K562 (cell line): Measurements from ENCODE around the gene WWOX. TPM values are rescaled to one million over a fixed set of nuclear protein-coding genes. Genes with fewer than 3 reads are reported as not detected.

ENCODE experiments used
- ATAC-seq: fragments of 200-7000 bp; cut with Tn5 transposase; 3 replicates; pipeline ENCODE4 v1.9.1; 2020; ENCODE audit warnings: moderate library complexity
- BruUV-seq: library from RNA; stranded (reverse); fragments of 400-500 nt; replicated peaks from 2 replicates; lab custom pipeline; 2021; lab: Mats Ljungman, UMichigan
- CTCF ChIA-PET: fragments of 300-600 bp; formaldehyde crosslinking; extraction: SDS; loops from one replicate; lab custom pipeline; 2021; ENCODE audit warnings: low intra/inter-chr PET ratio; lab: Yijun Ruan, JAX
- POLR2A ChIA-PET: fragments of 300-600, 350-650 bp; sonication (Branson Sonifier 250); formaldehyde crosslinking; extraction: SDS; loops from one replicate; lab custom pipeline; 2021; ENCODE audit warnings: antibody characterized with exemption, inconsistent platforms; lab: Yijun Ruan, JAX
- DNase-seq, 4 experiments: peaks; one replicate each; pipeline versions ENCODE4 v3.0.0 to v3.0.0-alpha.2; 2011 to 2018; ENCODE audit warnings: low spot score in 3 of 4, mixed read lengths in 3 of 4; ENCODE audit errors: extremely low read depth in 1 of 4
- FAIRE-seq: peaks from 2 replicates; lab custom pipeline; 2011; peaks lifted over from hg19 to GRCh38; lab: Jason Lieb, UNC
- H2AFZ ChIP-seq: 2 replicates; pipeline ENCODE4 v1.6.0; 2011; ENCODE audit warnings: low read depth, low read length, control low read depth, inconsistent platforms
- H3K27ac ChIP-seq: fragments of 200-600 bp; 3 replicates; pipeline ENCODE4 v1.8.0; 2011; ENCODE audit warnings: low read depth, mild to moderate bottlenecking, control low read depth, inconsistent platforms, low read length, moderate library complexity, mixed read lengths; ENCODE audit errors: extremely low read depth
- H3K27me3 ChIP-seq, 2 experiments: fragments of 300-600 bp in 1 of 2; 2 replicates in 1 of 2; 3 replicates in 1 of 2; pipeline versions ENCODE4 v1.6.0 to v1.8.0; 2011; ENCODE audit warnings: inconsistent platforms in 2 of 2, low read length in 2 of 2, mild to moderate bottlenecking in 1 of 2, mixed read lengths in 1 of 2, moderate library complexity in 1 of 2; ENCODE audit not compliant: control insufficient read depth in 2 of 2, insufficient read depth in 2 of 2
- H3K36me3 ChIP-seq: fragments of 300-600 bp; 3 replicates; pipeline ENCODE4 v1.8.0; 2011; ENCODE audit warnings: mild to moderate bottlenecking, low read length, inconsistent platforms; ENCODE audit not compliant: control insufficient read depth, insufficient read depth
- H3K4me1 ChIP-seq, 2 experiments: fragments of 200-600 bp in 1 of 2; replicated peaks in 1 of 2; 2 replicates in 1 of 2; 3 replicates in 1 of 2; pipeline versions ENCODE4 v1.5.1 to v1.8.0; 2011; ENCODE audit warnings: inconsistent platforms in 2 of 2, low read length in 2 of 2, mild to moderate bottlenecking in 1 of 2, mixed read lengths in 1 of 2, moderate library complexity in 1 of 2; ENCODE audit not compliant: control insufficient read depth in 2 of 2, insufficient read depth in 2 of 2
- H3K4me2 ChIP-seq: 2 replicates; pipeline ENCODE4 v1.6.1; 2011; ENCODE audit warnings: low read length, control low read depth, inconsistent platforms, mixed read lengths; ENCODE audit not compliant: insufficient read depth
- H3K4me3 ChIP-seq: fragments of 200-600 bp; sonication (generic), shearing (Covaris generic); 2 replicates; pipeline ENCODE4 v1.5.1; 2016; ENCODE audit warnings: control low read depth, inconsistent platforms
- H3K79me2 ChIP-seq: fragments of 200-600 bp; 3 replicates; pipeline ENCODE4 v1.8.0; 2011; ENCODE audit warnings: low read length, inconsistent platforms; ENCODE audit not compliant: control insufficient read depth, insufficient read depth
- H3K9ac ChIP-seq, 2 experiments: 2 replicates each; pipeline versions ENCODE4 v1.6.0 to v1.6.1; 2011; ENCODE audit warnings: low read depth in 2 of 2, low read length in 2 of 2, control low read depth in 1 of 2, inconsistent platforms in 1 of 2, mild to moderate bottlenecking in 1 of 2, mixed read lengths in 1 of 2; ENCODE audit not compliant: insufficient read depth in 1 of 2
- H3K9me1 ChIP-seq: one replicate; pipeline ENCODE4 v1.6.0; 2011; ENCODE audit warnings: inconsistent platforms, mild to moderate bottlenecking, low read length, moderate library complexity; ENCODE audit not compliant: control insufficient read depth, insufficient read depth
- H3K9me3 ChIP-seq: replicated peaks from 2 replicates; pipeline ENCODE4 v1.5.1; 2011; ENCODE audit warnings: low read depth, low read length, inconsistent platforms; ENCODE audit not compliant: control insufficient read depth, insufficient read depth
- H4K20me1 ChIP-seq: replicated peaks from 2 replicates; pipeline ENCODE4 v1.6.1; 2011; ENCODE audit warnings: low read length, inconsistent platforms, mixed read lengths; ENCODE audit not compliant: control insufficient read depth, insufficient read depth
- BMI1 ChIP-seq: fragments of 150-350 bp; IDR thresholded peaks from 2 replicates; pipeline ENCODE4 v1.6.1; 2014; ENCODE audit warnings: low read length
- HINFP ChIP-seq: fragments of 450-650 bp; conservative IDR thresholded peaks from 2 replicates; pipeline ENCODE4 v1.6.1; 2016; ENCODE audit warnings: missing genetic modification characterization, low read depth, mild to moderate bottlenecking, control low read depth, missing compliant biosample characterization
- HOMEZ ChIP-seq: fragments of 250-450 bp; sonication (Bioruptor Pico); IDR thresholded peaks from 2 replicates; pipeline ENCODE4 v1.4.0; 2020; ENCODE audit warnings: mild to moderate bottlenecking, moderate library complexity
- KDM1A ChIP-seq, 2 experiments: fragments of 450-650 bp; IDR thresholded peaks; 2 replicates each; pipeline ENCODE4 v1.6.1; 2016; ENCODE audit warnings: mild to moderate bottlenecking in 2 of 2
- MED1 ChIP-seq: sonication (generic); formaldehyde crosslinking; IDR thresholded peaks from 2 replicates; pipeline ENCODE4 v1.8.1; 2023; ENCODE audit warnings: missing genetic modification reagents, borderline replicate concordance
- NCOA2 ChIP-seq, 2 experiments: fragments of 450-650 bp; IDR thresholded peaks; 2 replicates each; pipeline ENCODE4 v1.6.1; 2018; ENCODE audit warnings: mild to moderate bottlenecking in 2 of 2, moderate library complexity in 1 of 2; ENCODE audit not compliant: partially characterized antibody in 2 of 2
- NFXL1 ChIP-seq: fragments of 450-650 bp; formaldehyde crosslinking; IDR thresholded peaks from 2 replicates; pipeline ENCODE4 v1.4.0; 2021; ENCODE audit warnings: mild to moderate bottlenecking
- WGBS: fragments of 100-300 bp; shearing (Covaris generic); methylation state at CpG from one replicate; pipeline ENCODE4 v1.1.6; 2016; ENCODE audit warnings: low coverage, mixed read lengths; ENCODE audit not compliant: insufficient coverage; ENCODE audit errors: missing lambda C conversion rate; 5-methylcytosine and 5-hydroxymethylcytosine counted together
- in situ Hi-C: fragments of 300-500 bp; cut with MboI; formaldehyde crosslinking; loops from 4 replicates; pipeline ENCODE4 v1.15.0; 2018; ENCODE audit warnings: inconsistent platforms, mixed read lengths
- intact Hi-C: fragments of 100-400 bp; cut with micrococcal nuclease; formaldehyde crosslinking; loops from 2 replicates; pipeline ENCODE4 v1.14.2; 2022
- polyA plus RNA-seq, 8 experiments: library from polyadenylated mRNA; depleted of rRNA in 4 of 8; stranded (reverse) in 5 of 8; unstranded in 3 of 8; fragments of >200 nt; fragmentation: Nextera tagmentation in 2 of 8; fragmentation: Illumina TruSeq in 1 of 8; extraction: Ambion mirVana in 2 of 8; extraction: Trizol in 1 of 8; gene quantifications; 2 replicates each; pipeline versions ENCODE4 v1.2.1 to v1.2.3, GENCODE V29; 2011 to 2014; ENCODE audit warnings: inconsistent platforms in 1 of 8, missing spikeins in 1 of 8
- total RNA-seq, 7 experiments: library from RNA; depleted of rRNA in 6 of 7; stranded (reverse); fragments of >200 nt in 6 of 7; fragmentation: Illumina TruSeq in 2 of 7; extraction: Trizol in 2 of 7; gene quantifications; 2 replicates each; pipeline versions ENCODE4 v1.2.1 to v1.2.3, GENCODE V29; 2011 to 2021; ENCODE audit warnings: low replicate concordance in 1 of 7
- TF ChIP-seq, protein P1 (sequence below): sonication (generic); formaldehyde crosslinking; IDR thresholded peaks from 2 replicates; pipeline ENCODE4 v1.8.0; 2022; ENCODE audit warnings: mild to moderate bottlenecking, missing genetic modification reagents, borderline replicate concordance

The WWOX gene
- total and polyA plus RNA-seq, 9 of the 15 experiments (the other 6 are each of a cell fraction or from before 2014, with no cell fraction given), result 1.6 to 22.7 (median 8.1) TPM

DNA sequence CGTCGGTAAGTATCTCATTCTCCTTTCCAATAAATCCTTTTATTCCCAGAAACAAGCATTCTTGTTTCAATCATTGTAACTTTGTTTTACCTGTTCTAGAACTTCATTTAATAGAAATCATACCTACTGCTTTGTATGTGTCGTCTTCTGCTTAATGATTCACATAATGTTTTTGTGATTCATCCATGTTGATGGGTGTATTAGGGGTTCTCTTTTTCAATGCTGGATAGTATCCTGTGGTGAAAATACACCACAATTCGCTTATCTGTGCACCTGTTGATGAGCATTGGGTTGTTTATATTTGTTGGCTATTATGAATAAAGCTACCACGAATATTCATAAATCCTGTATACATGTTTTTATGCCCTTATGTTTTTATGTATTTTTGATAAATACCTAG lies 797.8 kb downstream of the WWOX start:
- H3K4me1 ChIP-seq, result no peaks in the 10 kb centered on the region
- H4K20me1 ChIP-seq, result no peaks in the 10 kb centered on the region
- H3K27ac ChIP-seq, result no peak overlapping the region
- POLR2A ChIA-PET, result no interaction called here
- no TSS peak for BruUV-seq
- intact Hi-C loops (no loop called here), in situ Hi-C loops (no loop called here)
- FAIRE-seq, result no peak
- H3K4me3 ChIP-seq, result no peak overlapping the region
- no peaks in the 10 kb centered on the region for H3K79me2 ChIP-seq
- no peak for TF ChIP-seq KDM1A (IDR thresholded peaks at IDR 0.05)
- TF ChIP-seq NFXL1, result no peak
- whole genome bisulfite sequencing, result under 1% methylated on average over 5 of the region's 5 CpGs
- H3K9ac ChIP-seq, result no peak overlapping the region
- no peaks in the 10 kb centered on the region for H3K36me3 ChIP-seq
- CTCF ChIA-PET, result no interaction called here
- no peaks in the 10 kb centered on the region for H3K9me1 ChIP-seq
- no peak overlapping the region for H2AFZ ChIP-seq
- H3K27me3 ChIP-seq, result peaks cover 6 to 13% of the 10 kb centered on the region in 2 experiments; a peak in 2 of 5 replicates
- ATAC-seq, result no peak
- no peak overlapping the region for H3K4me2 ChIP-seq
- no peak for DNase-seq
- H3K9me3 ChIP-seq, result no peaks in the 10 kb centered on the region

DNA sequence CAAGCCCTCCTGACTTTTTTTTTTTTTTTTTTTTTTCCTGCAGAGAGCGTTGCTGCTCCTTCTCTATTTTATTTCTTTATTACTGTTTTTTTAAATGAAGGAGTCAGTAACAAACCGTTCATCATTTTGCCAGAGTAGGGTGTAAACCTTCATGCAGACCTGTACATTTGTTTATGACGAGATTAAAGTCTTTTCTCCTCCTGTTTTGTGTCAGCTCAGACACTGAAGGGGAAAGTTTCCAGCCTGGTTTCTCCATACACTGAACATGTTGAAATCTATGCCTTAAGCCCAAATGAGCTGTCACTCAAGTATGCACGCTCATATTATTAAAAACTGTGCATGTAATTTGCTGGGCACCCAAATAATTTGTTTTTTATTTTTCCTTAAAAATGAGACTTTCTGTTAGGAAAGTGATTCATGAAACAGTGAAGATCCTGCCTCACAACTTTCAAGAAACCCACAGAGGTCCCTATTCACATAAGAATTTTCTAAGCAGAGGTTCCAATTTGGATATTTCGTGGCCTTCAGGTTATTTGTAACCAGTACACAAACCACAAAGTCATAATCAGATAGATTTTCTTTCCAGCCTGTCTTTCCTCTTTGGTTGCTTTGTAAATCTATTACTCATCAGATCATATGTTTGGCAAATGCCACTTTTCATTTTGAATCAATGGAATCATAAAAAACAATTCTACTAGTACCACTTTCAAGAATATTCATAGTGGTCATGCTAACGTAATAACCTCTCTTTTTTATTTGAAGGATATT lies 800.8 kb downstream of the WWOX start:
- H2AFZ ChIP-seq, result no peak overlapping the region
- H3K9ac ChIP-seq, result no peak overlapping the region
- H3K9me1 ChIP-seq, result no peaks in the 10 kb centered on the region
- peaks cover 6 to 9% of the 10 kb centered on the region in 2 experiments; a peak in 3 of 5 replicates for H3K27me3 ChIP-seq
- no peaks in the 10 kb centered on the region for H3K9me3 ChIP-seq
- intact Hi-C loops, result no loop called here
- no peaks in the 10 kb centered on the region for H4K20me1 ChIP-seq
- H3K27ac ChIP-seq, result no peak overlapping the region
- H3K4me1 ChIP-seq, result no peaks in the 10 kb centered on the region
- ChIA-PET CTCF (no interaction called here), POLR2A (no interaction called here)
- BruUV-seq, result no TSS peak
- no peak overlapping the region for H3K4me2 ChIP-seq
- DNase-seq, result no peak
- ATAC-seq, result no peak
- WGBS, result 2% methylated on average over 6 of the region's 6 CpGs
- no peak for FAIRE-seq
- no peaks in the 10 kb centered on the region for H3K79me2 ChIP-seq
- H3K36me3 ChIP-seq, result no peaks in the 10 kb centered on the region
- in situ Hi-C loops, result no loop called here
- no peak overlapping the region for H3K4me3 ChIP-seq
- no peak for TF ChIP-seq HOMEZ (CRISPR knock-in tag)
- no peak for TF ChIP-seq BMI1
- TF ChIP-seq, protein P1, sequence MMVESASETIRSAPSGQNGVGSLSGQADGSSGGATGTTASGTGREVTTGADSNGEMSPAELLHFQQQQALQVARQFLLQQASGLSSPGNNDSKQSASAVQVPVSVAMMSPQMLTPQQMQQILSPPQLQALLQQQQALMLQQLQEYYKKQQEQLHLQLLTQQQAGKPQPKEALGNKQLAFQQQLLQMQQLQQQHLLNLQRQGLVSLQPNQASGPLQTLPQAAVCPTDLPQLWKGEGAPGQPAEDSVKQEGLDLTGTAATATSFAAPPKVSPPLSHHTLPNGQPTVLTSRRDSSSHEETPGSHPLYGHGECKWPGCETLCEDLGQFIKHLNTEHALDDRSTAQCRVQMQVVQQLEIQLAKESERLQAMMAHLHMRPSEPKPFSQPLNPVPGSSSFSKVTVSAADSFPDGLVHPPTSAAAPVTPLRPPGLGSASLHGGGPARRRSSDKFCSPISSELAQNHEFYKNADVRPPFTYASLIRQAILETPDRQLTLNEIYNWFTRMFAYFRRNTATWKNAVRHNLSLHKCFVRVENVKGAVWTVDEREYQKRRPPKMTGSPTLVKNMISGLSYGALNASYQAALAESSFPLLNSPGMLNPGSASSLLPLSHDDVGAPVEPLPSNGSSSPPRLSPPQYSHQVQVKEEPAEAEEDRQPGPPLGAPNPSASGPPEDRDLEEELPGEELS (CRISPR knock-in tag), result no peak
- no peak for TF ChIP-seq HINFP (tag)
- TF ChIP-seq NCOA2 (IDR thresholded peaks at IDR 0.05; ENCODE audit: partially characterized antibody in 2 of 2), result no peak
- TF ChIP-seq MED1 (CRISPR knock-in tag), result no peak
